ENCODE results near the gene SCGB1C2. TPM values are rescaled to one million over a fixed set of nuclear protein-coding genes. Genes with fewer than 3 reads are reported as not detected.

SCGB1C2 gene
- total RNA-seq, 1 experiment from 2014 or later = not detected

DNA sequence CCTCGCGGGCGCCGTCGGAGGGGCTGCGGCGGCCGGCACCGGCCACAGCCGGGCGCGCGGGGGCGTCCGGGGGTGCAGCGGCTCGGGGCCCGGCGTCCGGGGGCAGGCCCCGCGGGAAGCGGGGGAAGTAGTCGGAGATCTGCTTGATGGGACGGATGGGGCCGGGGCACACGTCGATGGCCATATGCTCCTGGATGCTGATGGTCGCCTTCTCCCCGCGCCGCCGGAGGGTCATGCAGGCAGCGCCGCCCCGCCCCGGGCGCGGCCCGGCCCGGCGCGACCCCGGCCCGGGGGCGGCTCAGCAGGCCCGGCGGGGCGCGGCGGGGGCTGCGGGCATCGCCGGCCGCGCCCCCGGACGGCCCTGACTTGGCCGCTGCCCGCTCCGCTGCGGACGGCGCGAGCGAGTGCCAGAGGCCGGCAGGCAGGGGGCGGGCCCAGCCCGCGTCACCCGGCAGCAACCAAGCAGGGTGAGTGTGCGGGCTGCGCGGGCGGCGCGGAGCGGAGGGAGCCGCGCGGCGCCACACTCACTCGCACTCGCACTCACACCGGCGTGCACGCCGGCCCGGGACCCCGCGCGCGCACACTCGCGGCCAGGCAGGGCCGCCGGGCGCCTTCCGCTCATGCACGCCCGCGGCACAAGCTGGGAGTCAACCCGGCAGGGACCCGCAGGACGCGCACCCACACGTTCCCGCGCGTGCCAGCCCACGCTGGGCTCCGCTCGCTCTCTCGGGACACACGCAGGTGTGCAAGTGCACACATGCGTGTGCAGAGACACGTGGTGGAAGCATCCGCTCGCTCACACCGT, 44.1 kb downstream of the SCGB1C2 start, which contains the start of gene DOC2B:
DOC2B (minus strand) TSS at position 406 of the 805 bp plus-strand sequence; CDS start at position 235, 171 bp downstream.
- peaks cover 84% of the 10 kb centered on the region for H3K27me3 Mint-ChIP-seq (ENCODE audit: low read depth)
- H3K23me2 ChIP-seq (ENCODE audit: insufficient read length, low read depth, low read length, poor library complexity, severe bottlenecking) = peaks cover 4% of the 10 kb centered on the region

More for the DNA sequence above, 44.1 kb downstream of the SCGB1C2 start, which contains the start of gene DOC2B:
- H3T11ph ChIP-seq (ENCODE audit: low read length) = no peak within 1 kb of the TSS
- no peaks in the 10 kb centered on the region for H3K9me3 ChIP-seq (ENCODE audit: control insufficient read depth, low read depth, low read length)
- Mint-ChIP-seq H3K9me3 (no peaks in the 10 kb centered on the region; a peak in 1 of 5 replicates), H3K27ac (0 out of 7 replicates have a peak within 1 kb of the TSS, but pooled peaks of 1 of the 3 experiments have one; percentile 38), H3K36me3 (ENCODE audit: insufficient read depth in 1 of 3, low read depth in 3 of 3) (no peaks in the 10 kb centered on the region; a peak in 1 of 7 replicates), H3K4me3 (peak within 1 kb of the TSS; percentile 51 to 76), H3K4me1 (peaks cover 17 to 24% of the 10 kb centered on the region in 2 experiments)
- H4K20me1 ChIP-seq (ENCODE audit: control insufficient read depth, insufficient read depth, insufficient read length) = no peaks in the 10 kb centered on the region
- no peak within 1 kb of the TSS for H3K4ac ChIP-seq (ENCODE audit: low read depth, low read length)
- H3K9ac ChIP-seq (ENCODE audit: extremely low read depth, insufficient read length, low read length) = no peak within 1 kb of the TSS
- no peak within 1 kb of the TSS for H2BK12ac ChIP-seq (ENCODE audit: insufficient read length, low read depth, low read length)
- H3K14ac ChIP-seq (ENCODE audit: insufficient read depth, low read length) = no peak within 1 kb of the TSS
- WGBS (ENCODE audit: extremely low coverage, insufficient read length, low lambda C conversion rate) = no CpG with 5 or more reads among the region's 120 CpGs
- no peak within 1 kb of the TSS for H3K18ac ChIP-seq (ENCODE audit: insufficient read length, low read depth, low read length)
- H3K4me2 ChIP-seq (ENCODE audit: insufficient read depth, insufficient read length, low read length) = peak within 1 kb of the TSS; percentile 16
- no peak within 1 kb of the TSS for H3K23ac ChIP-seq (ENCODE audit: insufficient read length, low read depth, low read length)
- no peak within 1 kb of the TSS for H4K91ac ChIP-seq (ENCODE audit: insufficient read length, low read depth, low read length)
- no peak within 1 kb of the TSS for H4K5ac ChIP-seq (ENCODE audit: insufficient read length, low read depth, low read length)
- H3K27me3 ChIP-seq (ENCODE audit: insufficient read depth, low read length) = peaks cover 11% of the 10 kb centered on the region; the same call in 1 of the 2 replicates
- TF ChIP-seq, protein P1, sequence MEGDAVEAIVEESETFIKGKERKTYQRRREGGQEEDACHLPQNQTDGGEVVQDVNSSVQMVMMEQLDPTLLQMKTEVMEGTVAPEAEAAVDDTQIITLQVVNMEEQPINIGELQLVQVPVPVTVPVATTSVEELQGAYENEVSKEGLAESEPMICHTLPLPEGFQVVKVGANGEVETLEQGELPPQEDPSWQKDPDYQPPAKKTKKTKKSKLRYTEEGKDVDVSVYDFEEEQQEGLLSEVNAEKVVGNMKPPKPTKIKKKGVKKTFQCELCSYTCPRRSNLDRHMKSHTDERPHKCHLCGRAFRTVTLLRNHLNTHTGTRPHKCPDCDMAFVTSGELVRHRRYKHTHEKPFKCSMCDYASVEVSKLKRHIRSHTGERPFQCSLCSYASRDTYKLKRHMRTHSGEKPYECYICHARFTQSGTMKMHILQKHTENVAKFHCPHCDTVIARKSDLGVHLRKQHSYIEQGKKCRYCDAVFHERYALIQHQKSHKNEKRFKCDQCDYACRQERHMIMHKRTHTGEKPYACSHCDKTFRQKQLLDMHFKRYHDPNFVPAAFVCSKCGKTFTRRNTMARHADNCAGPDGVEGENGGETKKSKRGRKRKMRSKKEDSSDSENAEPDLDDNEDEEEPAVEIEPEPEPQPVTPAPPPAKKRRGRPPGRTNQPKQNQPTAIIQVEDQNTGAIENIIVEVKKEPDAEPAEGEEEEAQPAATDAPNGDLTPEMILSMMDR (conservative IDR thresholded peaks at IDR 0.05) = no peak
- no peak within 1 kb of the TSS for H3K27ac ChIP-seq (ENCODE audit: insufficient read length, low read depth, low read length)
- no peak within 1 kb of the TSS for H2BK20ac ChIP-seq (ENCODE audit: low read depth, low read length, poor library complexity, severe bottlenecking)
- no peak within 1 kb of the TSS for H2BK15ac ChIP-seq (ENCODE audit: low read depth, low read length)
- no peak within 1 kb of the TSS for H2BK5ac ChIP-seq (ENCODE audit: insufficient read length, low read length)
- no peak within 1 kb of the TSS for H2AFZ ChIP-seq (ENCODE audit: low read length)
- DNase-seq = peak; percentile 66
- no peaks in the 10 kb centered on the region for H3K4me1 ChIP-seq (ENCODE audit: insufficient read depth, low read length)
- no peak within 1 kb of the TSS for H3K56ac ChIP-seq (ENCODE audit: insufficient read length, low read depth, low read length)
- H4K8ac ChIP-seq (replicated peaks; ENCODE audit: insufficient read length, low read depth, low read length) = no peak within 1 kb of the TSS
- H2BK120ac ChIP-seq (ENCODE audit: low read depth, low read length, poor library complexity, severe bottlenecking) = no peak within 1 kb of the TSS
- no peaks in the 10 kb centered on the region for H3K79me1 ChIP-seq (ENCODE audit: insufficient read depth, low read depth, low read length, poor library complexity, severe bottlenecking)
- no peak within 1 kb of the TSS for H2AK5ac ChIP-seq (ENCODE audit: insufficient read length, low read length)
- no peaks in the 10 kb centered on the region for H3K79me2 ChIP-seq (ENCODE audit: insufficient read depth, low read length)
